GM18873 (cell line): Measurements from ENCODE around the gene IGLL5.
"Not testable (repeated sequence)": the region's sequence is repeated elsewhere in the genome, so short reads cannot be mapped to it uniquely, and the experiment has no call there.

ENCODE experiments used
- ATAC-seq: cut with Tn5 transposase; IDR thresholded peaks from one replicate; pipeline ENCODE4 v1.9.1; 2021; ENCODE audit warnings: mild to moderate bottlenecking, moderate library complexity, moderate number of reproducible peaks; ENCODE audit not compliant: unreplicated experiment, low FRiP score

Gene IGLL5

DNA sequence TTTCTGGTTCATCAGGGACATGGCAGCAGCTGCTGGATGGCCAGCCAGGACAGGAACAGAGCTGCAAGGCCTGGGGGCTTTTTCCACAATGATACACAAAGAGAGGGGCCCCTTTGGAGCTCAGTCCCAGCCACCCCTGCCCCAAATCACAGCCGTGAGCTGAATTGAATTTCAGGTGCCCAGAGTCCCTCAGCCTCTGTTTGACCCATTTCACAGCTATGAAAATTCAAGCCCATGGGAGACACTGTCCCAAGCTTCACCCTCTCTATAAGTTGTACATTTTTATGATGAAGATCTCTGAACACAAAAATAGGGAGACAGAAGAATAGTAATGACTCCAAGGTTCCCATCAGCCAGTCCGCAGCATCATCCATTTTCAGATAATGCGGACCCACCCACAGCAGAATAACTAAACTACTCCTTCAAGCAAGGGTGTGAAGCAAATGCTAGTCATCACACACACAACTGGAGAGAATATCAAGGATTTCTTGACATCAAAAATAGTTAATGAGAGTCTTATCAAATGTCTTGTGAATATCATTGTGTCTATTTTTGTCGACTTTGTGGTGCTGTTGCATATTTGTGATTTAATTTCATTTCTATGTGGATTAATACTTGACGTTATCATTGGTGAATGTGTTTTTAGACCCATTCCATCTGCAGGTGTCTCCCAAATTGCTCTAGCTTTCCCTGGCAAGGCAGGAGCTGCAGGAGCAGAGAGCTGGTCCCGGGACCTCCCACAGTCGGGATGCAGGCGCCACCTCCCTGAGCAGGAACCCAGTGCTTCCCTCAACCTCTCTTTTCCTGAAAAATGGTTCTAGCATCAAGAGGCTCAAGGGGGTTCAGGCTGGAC is 24.7 kb downstream of the IGLL5 start:
- no peak for ATAC-seq

DNA sequence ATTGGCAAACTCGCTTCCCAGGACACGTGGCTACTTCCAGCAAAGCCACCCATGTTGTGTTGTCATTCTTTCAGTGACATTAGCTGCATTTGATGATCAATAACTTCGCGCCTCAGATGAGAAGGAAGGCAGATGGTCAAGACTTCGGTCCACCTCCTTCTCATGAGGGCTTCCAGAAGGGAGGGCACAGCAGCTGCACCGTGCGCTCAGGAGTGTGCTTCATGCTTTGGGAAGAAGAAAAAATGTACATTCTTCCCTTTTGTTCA is 25.3 kb downstream of the IGLL5 start:
- ATAC-seq = no peak

DNA sequence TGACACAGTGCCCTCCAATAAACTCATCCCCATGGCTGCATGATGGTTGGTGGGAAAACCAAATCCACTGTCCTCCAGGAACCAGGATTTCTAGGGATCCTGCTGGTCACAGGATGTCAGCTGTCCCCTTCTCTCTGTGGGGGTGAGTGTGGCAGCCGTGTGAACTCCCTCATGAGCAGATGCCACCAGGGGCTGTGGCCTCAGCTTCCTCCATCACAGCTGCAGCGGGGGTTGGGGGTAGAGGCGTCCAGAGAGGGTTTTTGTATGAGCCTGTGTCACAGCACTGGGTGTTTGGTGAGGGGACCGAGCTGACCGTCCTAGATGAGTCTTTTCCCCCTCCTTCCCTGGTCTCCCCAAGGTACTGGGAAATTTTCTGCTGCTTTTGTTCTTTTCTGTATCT is 26.4 kb downstream of the IGLL5 start:
- no peak for ATAC-seq

DNA sequence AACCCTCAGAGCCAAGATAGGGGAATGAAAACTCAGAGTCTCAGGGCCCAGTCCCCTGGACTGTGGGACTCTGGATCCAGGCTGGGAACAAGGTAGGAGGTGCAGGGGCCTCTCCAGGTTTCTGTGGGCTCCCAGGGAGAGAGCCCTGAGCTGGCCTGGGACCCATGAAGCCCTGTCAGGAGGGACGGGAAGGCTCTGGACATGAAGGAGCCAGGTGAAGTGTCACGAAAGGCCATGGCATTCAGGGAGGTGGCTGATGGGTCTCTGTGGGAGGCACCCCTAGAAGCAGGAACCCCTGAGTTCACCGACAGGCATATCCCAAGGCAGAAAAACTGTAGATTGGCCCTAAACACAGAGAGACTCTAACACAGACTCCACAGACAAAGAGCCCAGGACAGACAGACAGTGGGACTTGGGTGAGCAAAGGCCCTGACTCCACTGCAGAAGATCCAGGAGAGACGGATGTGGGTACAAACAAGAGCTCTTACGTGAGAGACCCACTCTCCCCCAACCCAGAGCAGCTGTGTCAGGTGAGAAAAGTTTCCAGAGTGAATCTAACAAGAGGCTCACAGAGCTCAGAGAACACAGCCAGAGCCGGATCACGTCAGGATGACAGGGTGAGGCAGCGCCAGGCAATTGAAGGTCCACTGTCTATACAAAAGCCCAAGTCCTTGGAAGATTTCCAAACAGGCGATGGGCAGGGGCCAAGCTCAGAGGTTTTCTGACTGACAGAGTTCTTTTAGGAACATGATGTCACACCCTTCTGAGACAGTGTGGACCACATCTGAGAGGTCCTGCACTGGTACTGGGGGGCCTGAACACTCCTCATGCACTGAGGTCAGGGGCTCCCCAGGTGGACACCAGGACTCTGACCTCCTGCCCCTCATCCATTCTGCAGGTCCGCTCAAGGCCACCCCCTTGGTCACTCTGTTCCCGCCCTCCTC is 27.4 kb downstream of the IGLL5 start:
- no peak for ATAC-seq

DNA sequence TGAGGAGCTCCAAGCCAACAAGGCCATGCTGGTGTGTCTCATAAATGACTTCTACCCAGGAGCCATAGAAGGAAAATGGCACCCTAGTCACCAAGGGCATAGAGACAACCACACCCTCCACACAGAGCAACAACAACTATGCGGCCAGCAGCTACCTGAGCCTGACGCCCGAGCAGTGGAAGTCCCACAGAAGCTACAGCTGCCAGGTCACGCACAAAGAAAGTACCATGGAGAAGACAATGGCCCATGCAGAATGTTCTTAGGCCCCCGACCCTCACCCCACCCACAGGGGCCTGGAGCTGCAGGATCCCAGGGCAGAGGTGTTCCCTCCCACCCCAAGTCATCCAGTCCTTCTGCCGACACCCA is 28.0 kb downstream of the IGLL5 start:
- ATAC-seq = no peak

DNA sequence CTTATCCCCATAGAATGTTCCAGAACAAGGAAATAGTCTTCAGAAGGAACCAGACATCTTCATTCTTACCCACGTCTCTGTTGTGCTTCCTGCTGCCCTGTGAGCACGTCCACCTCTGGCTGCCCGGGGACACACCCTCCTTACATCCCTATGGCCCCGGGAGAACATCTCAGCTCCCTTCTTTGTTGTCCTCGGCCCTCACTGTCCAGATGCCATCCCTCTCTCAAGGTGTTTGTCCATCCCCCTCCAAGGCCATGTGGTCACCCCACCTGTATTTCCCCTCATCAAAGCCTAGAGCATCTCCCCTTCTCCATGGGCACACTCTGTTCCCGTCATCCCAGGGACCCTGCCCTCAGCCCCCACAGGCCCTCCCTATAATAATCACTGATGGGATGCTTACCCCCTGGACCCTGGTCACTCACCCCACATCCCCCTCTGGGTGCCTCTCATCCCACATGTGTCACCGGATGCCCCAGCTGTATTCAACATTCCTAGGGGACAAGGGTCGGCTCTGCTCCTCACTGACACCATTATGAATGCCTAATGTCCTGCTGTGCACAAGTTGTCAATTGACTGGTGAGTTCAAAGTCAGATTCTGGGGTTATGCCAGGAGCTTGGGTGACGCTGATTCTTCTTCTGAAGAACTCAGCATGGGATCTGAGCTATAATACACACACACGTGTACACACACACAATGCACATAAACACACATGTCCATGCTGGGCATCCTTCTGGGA is 28.8 kb downstream of the IGLL5 start:
- no peak for ATAC-seq

DNA sequence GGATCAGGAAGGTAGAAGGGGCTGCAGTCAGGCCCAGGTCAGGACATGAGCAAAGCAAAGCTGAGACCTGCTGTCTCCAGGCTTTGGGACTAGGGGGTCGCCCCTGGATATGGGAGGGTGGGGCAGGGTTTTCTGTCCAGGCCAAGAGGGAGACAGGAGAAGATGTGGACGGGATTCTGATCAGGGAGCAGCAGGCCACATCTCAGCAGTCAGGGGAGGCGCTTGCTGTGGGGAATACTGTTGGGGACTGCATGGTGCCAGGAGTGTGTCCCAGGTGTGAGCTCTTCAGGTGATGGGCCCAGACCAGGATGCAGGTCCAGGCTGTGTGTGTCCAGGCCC is 29.3 kb downstream of the IGLL5 start:
- no peak for ATAC-seq

DNA sequence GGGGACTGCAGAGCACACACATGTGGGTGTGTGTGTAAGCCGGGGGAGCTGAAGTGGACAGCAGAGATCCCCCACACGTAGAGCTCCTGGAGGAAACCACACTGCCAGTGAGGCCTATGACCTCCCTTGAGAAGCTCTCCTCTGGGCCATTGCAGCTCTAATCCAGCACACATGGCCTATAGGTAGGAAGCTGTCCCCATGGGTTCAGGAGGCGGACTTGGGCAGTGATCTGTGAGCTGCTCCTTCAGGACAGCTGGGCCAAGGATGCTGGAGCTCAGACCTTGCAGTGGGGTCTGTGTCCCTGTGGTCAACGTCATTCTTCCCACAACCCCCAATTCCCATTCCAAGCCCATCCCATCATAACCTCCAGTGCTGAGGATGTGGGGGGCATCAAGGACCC is 29.8 kb downstream of the IGLL5 start:
- no peak for ATAC-seq

DNA sequence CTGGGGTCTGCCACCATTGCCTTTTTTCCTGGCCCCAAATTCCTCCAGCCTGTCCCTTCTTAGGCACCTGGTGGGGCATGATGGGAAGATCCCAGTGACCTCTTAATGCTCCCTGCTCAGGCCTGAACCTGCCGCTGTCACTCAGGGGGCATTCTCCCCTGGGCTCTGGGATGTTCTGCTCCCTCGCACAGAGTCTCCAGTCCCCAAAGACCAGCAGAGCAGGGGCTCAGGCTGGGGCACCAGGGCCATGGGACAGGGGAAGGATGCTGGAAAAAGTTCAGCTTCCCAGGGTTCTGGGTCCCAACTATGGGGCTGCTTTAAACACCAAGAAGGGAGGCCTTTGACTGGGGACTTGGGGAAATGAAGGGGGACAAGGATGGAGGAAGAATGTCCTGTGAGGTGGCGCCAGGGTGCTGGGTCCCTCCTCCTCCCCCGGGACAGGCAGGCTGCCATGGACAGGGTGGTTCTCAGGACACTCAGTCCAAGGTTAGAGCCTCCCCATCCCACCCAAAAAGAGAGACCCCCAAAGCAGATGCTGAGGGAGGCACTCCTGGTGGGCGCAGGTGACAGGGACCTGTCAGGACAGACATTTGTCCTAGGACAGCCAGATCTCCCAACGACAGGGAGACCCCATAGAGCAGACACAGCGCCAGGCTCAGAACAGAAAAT is 30.8 kb downstream of the IGLL5 start:
- no peak for ATAC-seq

DNA sequence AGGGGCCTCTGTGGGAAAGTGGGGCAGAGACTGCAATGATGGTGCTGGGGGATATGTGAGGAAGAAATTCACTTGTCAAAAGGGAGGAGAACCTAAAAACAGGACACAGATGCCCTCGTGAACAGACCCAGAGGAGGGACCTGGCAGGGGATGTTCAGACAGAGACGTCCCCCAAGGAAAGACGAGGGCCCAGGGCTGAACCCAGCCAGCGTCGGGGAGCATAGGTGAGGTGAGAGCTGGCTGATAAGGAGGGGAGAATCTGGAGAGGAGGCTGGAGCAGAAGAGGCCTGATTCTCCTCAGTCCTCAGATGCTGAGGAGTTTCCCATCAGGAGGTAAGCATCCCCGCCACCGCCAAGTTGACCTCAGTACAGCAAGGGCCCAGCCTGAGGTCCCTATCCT is 31.4 kb downstream of the IGLL5 start:
- ATAC-seq = no peak

DNA sequence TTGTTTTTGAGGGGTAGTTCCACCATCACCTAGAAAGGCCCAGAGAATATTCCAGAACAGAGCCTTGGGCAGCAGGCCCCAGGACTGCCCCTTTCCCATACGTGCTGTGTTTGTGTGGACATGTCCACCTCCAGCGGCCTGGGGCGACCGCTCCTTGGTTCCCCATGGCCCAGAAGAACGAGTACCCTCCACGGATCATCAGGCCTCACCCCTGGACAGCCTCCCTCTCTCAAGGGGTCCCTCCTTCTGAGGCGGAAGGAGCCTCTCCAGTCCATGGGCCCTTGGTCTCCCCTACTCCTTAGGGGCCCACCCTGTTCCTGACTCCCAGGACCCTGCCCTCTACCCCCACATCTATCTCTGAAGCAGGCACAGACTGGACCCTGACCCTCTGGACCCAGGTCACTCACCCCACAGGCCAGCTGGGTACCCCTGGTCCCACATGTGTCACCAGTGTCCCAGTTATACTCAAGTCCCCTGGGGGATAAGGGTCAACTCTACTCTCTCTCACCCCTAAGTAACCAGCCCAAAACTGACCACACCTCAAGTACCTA is 32.6 kb downstream of the IGLL5 start:
- no peak for ATAC-seq

DNA sequence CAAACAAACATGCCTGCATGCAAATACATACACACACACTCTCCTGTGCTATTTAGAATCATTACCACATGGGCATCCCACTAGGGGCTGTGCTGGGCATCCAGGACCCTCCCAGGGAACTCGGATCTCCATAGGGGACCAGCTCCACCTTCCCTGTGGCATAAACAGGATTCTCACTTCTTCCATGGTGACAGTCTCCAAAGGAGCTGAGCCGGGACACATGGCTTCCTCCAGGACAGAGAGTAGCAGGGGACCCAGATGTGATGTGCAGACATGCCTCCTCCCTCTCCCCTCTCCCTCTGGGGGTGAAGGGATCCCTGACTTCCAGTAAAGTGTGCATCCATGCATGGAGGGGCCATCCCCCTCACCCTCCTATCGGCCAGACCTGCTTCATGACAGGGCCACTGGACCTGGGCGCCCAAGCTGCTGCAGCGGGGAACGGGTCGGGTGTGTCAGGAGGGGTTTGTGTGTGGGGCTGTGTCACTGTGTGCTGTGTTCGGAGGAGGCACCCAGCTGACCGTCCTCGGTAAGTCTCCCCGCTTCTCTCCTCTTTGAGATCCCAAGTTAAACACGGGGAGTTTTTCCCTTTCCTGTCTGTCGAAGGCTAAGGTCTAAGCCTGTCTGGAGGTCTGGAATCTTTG is 33.4 kb downstream of the IGLL5 start:
- no peak for ATAC-seq

DNA sequence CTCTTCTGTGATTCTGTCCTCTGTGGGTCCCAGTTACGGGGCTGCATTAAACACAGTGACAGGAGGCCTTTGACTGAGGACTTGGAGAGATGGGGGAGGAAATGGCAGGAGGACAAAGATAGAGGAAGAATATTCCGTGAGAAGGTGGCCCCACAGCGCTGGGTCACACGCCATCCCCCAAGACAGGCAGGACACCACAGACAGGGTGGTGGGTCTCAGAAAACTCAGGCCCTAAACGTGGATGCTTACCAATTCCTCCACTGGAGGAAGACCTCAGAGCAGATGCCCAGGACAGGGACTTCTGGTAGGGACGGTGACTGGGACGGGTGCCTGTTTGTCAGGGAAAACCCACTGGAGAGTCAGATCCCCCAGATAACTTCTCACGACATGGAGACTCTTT is 34.0 kb downstream of the IGLL5 start:
- no peak for ATAC-seq

DNA sequence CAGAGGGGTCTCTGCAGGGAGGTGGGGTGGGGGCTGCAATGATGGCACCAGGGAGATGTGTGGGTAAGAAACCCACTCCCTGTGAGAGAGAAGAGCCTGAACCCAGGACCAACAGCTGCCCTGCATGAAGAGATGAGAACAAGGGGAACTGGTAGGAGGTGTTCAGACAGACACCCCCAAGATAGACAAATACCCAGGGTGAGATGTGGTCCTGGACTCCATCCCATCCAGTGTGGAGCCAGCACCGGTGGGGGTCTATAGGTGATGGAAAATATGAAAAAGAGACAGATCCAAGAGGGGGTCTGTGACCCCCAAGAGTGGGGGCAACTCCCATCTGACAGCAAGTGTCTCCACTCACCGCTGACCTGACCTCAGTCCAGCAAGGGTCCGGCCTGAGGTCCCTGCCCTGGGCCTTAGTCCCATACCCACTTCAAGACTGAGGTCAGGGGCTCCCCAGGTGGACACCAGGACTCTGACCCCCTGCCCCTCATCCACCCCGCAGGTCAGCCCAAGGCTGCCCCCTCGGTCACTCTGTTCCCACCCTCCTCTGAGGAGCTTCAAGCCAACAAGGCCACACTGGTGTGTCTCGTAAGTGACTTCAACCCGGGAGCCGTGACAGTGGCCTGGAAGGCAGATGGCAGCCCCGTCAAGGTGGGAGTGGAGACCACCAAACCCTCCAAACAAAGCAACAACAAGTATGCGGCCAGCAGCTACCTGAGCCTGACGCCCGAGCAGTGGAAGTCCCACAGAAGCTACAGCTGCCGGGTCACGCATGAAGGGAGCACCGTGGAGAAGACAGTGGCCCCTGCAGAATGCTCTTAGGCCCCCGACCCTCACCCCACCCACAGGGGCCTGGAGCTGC is 34.7 kb downstream of the IGLL5 start:
- ATAC-seq = not testable (repeated sequence)

DNA sequence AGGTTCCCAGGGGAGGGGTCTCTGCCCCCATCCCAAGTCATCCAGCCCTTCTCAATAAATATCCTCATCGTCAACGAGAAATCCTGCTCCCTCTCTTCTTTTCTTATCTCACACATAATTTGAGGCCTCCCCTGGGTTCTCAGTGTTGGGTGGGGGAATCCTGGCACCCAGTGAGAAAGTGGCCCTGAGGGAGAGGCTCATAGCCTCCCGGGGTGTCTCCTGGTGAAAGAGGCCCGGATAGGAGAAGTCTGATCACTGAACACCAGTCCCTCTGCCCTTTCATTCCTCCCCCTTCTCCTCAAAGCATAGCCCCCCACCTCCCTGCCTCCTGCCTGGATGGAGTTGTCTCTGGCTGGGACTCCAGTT is 35.3 kb downstream of the IGLL5 start:
- no peak for ATAC-seq

DNA sequence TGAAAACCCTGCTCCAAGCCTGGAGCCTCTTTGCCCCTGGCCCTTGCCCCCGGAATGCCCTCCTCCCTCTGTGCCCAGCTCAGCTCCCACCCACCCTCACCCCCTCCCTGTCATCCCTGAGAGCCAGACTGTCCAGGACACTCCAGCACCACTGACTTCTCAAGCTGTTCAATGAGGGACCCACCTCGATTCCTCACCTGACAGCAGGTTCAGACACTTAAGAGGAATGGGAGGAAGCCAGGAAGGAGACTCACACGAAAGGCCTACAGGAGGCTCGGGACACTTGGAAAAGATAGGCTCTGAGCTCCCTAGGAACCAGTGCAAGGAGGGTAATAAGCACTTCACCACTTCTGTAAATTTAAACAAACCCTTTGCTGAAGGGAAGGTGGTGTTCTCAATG is 35.8 kb downstream of the IGLL5 start:
- ATAC-seq = no peak

DNA sequence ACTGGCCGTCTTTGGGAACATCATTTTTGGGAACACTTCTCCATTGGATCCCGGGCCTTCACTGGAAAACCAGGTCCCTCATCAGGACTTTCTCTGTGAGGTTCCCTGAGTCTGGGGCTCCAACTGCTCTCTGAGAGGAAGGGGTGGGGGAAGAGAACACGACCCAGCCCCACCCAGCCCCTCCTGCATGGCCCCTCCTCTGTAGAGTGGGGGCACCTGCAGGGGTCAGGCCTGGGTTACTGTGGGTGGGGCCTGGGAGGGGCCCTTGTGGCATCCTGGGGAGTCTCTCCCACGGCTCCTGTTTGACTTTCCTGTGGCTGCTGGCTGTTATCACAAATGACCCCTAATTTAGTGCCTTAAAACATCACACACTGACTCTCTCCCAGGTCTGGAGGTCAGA is 36.3 kb downstream of the IGLL5 start:
- ATAC-seq = no peak

DNA sequence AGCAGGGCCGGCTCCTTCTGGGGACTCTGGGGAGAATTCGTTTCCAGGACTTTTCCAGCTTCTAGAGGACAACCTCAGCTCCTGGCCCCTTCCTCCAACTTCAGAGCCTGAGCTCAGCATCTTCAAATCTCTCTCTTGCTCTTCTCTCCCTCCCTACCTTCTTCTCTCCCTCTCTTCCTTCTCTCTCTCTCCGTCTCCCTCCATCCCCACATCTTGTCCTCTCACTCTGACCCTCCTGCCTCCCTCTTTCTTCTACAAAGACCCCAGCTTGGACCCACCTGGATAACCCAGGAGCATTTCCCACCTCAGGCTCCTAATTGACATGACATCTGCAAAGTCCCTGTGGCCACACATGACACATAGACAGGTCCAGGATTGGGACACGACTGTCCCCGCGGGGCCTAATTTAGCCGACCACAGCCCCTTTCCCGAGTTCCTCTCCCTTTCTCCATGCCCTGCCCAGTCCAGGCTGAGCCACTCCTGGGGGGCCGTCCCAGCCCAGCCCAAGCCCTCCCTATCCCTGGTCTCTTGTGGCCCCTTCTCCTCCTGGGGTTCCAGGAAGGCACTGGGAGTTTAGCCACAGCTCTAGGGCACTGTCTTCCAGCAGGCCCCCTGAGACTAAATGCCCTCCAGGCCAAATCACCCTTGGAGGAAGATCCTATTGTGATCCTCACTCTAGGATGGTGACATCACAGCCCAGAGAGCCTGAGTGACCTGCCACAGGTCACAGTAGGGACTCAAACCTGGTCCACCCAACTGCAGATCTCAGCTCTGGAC is 36.9 kb downstream of the IGLL5 start:
- no peak for ATAC-seq
